NCI-H146 treated with DMSO at 0.1 percent for 48 hours (cell line): Measurements from ENCODE around the gene ACP5.

Experiments
- DNase-seq: peaks from one replicate; lab custom pipeline; 2025; ENCODE audit not compliant: unreplicated experiment; lab: John Stamatoyannopoulos, UW

Gene ACP5

GRCh38 chr19:11549386-11549953 lies 28.0 kb downstream of the ACP5 start:
- no peak for DNase-seq

DNA sequence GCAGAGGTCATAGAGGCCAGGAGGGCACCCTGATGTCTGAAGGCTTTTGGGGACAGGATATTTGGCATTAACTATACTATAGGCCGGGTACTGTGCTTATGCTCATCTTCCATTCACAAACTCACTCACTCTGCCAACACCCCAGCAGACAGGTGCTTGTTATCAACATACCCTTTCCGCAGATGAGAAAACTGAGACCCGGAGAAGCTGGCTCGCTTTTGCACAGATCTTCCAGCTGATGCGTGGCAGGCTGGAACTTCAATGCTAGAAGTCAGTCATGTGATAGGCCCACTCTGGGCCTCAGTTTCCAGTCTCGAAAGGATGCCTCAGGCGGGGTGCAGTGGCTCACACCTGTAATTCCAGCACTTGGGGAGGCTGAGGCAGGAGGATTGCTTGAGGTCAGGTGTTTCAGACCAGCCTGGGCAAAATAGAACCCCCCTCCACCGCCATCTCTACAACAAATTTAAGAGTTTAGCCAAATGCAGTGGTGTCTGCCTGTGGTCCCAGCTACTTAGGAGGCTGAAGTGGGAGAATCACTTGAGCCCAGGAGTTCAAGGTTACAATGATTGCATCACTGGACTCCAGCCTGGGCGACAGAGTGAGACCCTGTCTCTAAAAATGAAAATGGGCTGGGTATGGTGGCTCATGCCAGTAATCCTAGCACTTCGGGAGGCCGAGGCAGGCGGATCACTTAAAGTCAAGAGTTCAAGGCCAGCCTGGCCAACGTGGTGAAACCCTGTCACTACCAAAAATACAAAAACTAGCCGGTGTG lies 29.3 kb downstream of the ACP5 start:
- DNase-seq, result no peak

DNA sequence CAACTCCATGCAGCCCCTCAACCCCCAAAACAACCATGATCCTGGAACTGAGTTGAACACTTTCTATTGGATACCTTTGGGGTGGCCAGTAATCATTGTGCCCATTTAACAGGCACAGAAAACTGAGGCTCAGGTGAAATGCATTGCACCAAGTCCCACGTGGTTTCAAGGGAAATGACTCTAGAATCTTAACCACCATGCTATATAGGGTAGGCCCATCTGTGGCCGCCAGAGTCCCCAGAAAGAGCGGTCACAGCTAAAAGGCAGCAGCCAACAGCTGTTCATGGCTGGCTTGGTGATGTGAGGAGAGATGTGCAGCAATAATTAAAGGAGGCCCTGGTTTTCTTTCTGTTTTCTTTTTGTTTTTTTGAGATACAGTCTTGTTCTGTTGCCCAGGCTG lies 36.2 kb downstream of the ACP5 start:
- no peak for DNase-seq

DNA sequence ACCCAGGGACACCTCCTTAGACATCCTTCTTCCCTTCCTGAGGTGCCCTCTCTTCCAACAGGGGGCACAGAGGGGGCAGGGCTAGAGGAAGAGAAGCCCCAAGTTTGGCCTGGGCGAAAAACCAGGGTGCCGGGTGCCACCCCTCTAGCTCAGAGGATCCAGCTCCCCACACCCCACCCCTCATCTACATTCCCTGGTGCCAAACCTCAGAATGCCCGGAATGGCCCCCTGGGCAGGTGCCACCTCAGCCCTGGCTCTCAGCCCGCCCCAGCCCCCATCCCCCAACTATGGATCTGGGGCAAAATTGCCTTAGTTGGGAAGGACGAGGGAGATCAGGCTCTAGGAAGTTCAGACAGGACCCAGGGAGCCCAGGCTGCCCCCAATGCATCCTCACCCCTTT lies 36.8 kb downstream of the ACP5 start:
- DNase-seq, result no peak

DNA sequence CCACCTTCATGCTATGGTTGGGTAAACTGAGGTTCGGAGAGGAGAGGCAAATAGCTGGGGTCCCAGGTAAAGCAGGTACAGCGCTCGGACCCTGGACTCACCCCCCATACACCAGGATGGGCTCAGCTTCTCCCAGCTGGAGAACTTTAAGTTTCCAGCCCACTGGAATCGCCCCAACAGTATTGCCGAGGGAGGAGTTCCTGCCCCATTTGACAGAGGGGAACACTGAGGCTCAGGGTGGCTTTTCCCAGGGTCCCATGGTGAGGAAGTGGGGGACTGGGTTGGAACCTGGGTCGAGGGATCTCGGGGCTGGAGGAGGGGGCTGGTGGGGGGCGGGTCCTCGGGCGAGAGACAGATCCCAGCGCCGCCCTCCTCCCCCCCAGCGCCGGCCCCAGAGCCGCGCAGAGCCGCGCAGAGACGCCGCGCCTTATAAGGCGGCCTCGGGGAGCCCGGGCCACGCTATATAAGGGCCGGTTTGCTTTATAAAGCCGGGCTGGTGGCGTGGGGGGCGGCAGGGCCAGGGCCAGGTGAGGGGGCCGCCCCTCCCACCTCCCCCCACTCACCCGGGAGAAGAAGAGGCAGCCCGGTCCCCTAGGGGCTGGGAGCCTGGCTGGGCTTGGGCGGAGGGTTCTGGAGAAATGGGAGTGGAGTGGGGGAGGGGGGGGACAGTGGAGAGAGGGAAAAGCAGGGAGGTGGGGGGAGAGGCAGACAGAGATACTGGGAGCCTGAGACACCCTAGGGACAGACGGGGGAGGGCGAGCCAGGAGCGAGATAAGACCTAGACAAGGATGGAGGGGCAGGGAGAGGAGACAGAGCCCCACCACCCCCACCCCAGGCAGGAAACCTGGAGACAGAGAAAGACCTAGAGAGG lies 37.7 kb downstream of the ACP5 start:
- DNase-seq, result no peak

- no peak for DNase-seq
Observed at GRCh38 chr19:11538232-11539036, 39.0 kb downstream of the ACP5 start, which contains the start of gene CNN1. Gene CNN1, plus strand, starts transcription at chr19:11538851. Its CDS starts 77 bp downstream, at chr19:11538928.

DNA sequence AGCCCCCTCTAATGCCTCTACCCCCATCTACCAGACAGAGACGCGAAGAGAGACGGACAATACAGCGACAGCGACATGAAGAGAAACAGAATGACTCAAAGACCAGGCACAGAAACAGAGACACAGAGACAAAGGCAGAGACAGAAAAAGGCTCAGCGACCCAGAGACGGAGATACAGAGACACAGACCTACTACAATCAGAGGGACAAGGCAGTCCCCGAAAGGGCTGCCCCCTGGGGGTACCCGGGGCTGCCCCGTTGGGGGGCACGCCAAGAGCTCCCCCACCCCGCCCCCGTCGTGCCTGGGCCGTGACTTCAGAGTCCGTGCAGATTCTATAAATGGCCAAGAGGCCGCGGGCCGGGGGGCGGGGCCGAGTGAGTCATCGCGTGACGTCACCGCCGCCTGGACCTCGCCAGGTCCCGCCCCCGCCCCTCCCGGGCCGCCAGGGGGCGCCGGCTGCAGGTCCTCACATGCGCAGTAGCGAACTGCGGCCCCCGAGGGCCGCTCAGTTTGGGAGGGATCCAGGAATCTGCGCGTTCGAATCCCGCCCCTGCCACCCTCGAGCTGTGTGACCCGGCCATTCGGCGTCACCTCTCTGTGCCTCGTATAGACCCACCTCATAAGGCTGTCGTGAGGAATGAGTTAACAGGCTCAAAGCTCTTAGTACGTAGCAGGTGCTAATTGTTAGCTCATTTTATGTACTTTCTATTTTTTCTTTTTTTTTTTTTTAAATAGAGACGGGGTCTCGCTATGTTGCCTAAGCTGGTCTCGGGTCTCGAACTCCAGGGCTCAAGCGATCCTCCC lies 41.5 kb downstream of the ACP5 start:
- peak; percentile 44 for DNase-seq

DNA sequence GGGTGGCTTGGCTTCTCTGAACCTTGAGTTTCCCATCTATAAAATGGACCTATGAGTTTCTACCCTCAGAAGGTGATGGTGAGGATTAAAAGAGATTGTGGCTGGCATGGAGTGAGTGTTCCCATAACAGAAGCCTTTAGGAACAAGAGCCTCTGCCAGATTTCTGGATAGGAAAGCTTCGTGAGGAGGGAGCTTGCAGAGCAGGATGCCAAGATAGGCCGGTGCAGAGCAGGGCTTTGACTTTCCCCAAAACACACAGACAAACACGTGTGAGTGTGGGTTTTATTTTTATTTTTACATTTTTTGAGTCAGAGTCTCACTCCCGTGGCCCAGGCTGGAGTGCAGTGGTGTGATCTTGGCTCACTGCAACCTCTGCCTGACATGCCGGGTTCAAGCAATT lies 42.5 kb downstream of the ACP5 start:
- no peak for DNase-seq

GRCh38 chr19:11534538-11534937 lies 42.9 kb downstream of the ACP5 start:
- DNase-seq, result no peak

- DNase-seq, result peak; percentile 96
Observed at GRCh38 chr19:11530432-11530831, 47.0 kb downstream of the ACP5 start.

- peak; percentile 99 for DNase-seq
Observed at GRCh38 chr19:11528551-11529341, 48.7 kb downstream of the ACP5 start, which contains the start of gene ECSIT. Gene ECSIT, minus strand, starts transcription at chr19:11529134. Its CDS starts 9,964 bp downstream, at chr19:11519170.
